Kidney glomerular epithelial cell (primary cell): ENCODE measurements around the gene ERICH3.

Experiments
- DNase-seq: peaks from one replicate; lab custom pipeline; 2025; lab: John Stamatoyannopoulos, UW

The ERICH3 gene

GRCh38 chr1:74591949-74592348, 81.6 kb downstream of the ERICH3 start:
- DNase-seq, result no peak

GRCh38 chr1:74590288-74590687, 83.3 kb downstream of the ERICH3 start:
- no peak for DNase-seq

GRCh38 chr1:74587888-74588287, 85.7 kb downstream of the ERICH3 start:
- DNase-seq, result no peak

DNA sequence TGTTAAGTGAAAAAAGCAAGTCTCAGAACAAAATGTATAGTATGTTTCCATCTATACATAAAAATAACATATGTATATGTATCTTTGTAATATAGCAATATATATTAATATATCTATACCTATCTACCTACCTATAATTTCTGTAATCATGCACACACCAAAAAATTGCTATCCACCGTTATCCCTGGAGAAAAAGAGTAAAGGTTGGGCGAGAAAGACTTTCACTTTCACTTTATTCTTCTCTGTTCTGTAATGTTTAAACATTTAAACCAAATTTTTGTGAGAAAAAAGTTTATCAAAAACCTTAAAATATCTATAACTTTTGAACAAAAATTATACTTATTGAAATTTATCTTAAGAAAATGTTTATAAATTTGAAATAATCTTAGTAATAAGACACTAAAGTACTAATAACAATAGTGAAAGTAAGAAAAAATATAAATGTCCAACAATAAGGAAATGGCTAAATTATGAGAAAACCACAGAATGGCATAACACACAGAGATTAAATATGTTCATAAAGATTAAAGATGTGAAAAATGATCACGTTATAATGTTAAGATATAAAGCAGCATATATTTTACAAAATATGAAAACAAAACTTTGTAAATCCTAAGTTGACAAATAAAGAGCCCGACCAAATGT, 87.2 kb downstream of the ERICH3 start:
- no peak for DNase-seq

DNA sequence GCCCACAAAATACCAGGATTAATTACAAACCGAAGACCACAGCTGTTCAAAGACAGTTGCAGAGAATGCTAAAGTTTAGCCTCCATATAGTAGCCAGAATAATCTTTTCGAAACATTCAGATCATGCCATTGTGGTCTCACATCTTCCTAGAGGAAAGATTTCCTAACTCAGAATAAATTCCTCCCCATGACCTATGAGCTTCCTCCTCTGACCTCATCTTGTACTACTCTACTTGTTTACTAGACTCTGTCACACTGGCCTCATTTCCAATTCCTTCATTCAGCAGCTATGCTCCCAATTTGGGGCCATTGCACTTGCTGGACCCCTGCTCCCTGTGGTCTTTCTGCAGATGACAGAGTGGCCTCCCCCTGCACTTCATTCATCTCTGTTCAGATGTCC, 89.4 kb downstream of the ERICH3 start:
- no peak for DNase-seq

GRCh38 chr1:74583397-74583796, 90.2 kb downstream of the ERICH3 start:
- no peak for DNase-seq

DNA sequence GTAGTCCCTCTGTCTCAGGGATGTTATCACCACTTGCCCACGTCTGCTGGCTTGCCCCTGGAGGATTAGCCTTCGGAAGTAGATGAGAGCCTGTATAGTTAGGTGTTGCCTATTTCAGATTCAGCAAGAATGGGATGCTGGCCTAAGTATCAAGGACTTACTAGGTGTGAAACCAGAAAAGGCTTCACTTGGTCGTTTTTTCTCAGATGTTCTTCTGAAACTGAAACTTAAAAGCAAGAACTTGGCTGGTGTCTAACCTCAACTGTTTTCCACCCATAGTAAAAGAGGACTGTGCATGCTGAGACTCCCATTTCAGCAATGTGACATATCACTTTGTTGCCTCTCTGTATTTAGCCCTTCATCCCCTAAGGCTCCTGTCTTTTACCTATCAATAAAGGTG, 94.2 kb downstream of the ERICH3 start:
- DNase-seq, result no peak

- DNase-seq, result no peak
Measured at GRCh38 chr1:74578101-74578500, 95.5 kb downstream of the ERICH3 start.

- no peak for DNase-seq
Measured at GRCh38 chr1:74571891-74572290, 101.7 kb downstream of the ERICH3 start.

DNA sequence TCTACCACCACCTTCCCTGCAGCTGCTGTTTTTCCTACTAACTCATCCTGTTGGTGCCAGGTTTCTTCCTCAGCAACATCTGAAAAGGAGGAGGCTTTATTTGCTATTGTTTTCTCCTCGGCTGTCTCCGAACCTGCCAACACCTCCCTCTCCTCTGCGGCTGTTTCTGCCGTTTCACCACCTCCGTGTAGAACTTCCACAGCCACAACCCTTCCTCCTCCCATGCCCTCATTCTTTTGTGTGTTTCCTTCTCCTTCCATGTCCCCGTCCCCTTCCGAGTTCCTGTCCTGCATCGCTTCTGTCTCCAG, 102.1 kb downstream of the ERICH3 start:
- no peak for DNase-seq

- DNase-seq, result no peak
Measured at GRCh38 chr1:74570797-74571492, 102.6 kb downstream of the ERICH3 start.

- no peak for DNase-seq
Measured at GRCh38 chr1:74549932-74550331, 123.7 kb downstream of the ERICH3 start.

GRCh38 chr1:74548961-74549750, 124.4 kb downstream of the ERICH3 start:
- DNase-seq, result no peak

DNA sequence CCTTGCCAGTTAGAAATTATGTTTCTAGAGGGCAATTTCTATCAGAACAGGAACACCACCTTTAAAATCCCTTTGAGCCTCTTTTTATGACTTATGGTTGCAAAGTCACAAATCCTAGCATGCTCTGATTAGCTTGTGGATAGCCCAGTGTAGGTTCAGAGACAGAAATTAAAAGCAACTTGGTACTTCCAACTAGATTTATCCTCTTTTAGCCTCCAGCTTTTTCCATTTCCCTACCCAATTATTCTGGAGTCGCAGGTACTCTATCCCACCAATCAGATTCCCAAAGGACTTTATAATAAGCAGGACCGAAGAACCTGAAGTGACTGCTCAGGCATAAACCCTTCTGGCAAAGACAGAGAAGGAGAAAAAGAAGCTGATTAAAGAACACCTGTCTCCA, 127.8 kb downstream of the ERICH3 start:
- DNase-seq, result no peak

DNA sequence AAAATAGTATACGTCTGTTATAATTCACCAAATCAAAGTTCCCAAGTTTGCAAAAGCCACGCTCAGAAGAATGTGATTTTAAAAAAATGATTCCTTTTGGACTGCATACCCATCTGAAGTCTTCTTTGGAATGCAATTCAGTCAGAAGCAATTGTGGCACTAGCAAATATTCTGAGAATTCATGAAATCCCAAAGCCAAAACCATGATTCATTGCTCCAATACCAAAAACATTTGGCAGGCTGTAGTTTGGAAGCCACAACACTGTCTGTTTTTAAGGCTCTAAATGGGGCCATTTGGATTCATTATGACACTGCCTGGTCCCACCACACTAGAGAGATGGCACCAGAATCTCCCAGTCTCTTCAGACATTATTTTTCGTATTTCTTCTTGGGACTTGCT, 139.4 kb downstream of the ERICH3 start:
- no peak for DNase-seq

GRCh38 chr1:74531796-74532195, 141.8 kb downstream of the ERICH3 start:
- no peak for DNase-seq

DNA sequence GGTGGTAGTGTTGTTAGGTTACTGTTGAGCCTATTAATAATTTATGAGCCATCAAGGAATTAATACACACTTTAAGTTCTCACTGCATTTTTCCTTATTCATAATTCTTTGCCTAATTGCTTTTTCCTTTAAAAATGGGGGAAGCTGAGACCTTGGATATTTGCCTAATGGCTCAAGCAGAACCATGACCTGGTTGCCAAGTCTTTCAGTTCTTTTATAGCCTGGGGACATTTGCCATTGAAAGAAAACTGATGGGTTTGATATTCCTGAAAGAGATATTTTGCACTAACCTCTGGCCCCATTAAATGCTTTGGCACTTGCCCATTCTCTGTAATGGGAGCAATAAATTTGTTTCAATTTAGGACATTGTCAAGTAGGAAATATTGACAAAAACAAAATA, 142.7 kb downstream of the ERICH3 start:
- DNase-seq, result no peak

- no peak for DNase-seq
Measured at GRCh38 chr1:74528123-74528522, 145.5 kb downstream of the ERICH3 start.

DNA sequence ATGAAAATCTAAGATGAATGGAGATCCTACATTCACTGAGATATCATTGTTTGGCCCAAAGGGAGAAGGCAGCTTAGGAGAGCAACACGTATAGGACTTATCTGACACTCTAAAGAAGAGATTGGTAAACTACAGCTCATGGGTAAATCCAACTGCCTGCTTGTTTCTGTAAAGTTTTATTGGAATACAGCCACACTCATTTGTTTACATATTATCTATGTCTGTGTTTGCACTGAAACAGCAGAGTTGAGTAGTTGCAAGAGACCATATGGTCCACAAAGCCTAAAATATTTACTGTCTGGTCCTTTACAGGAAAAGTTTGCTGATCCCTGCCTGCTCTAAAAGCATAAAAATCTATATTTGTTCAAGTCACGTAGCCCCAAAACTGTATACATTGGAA, 146.9 kb downstream of the ERICH3 start:
- no peak for DNase-seq

DNA sequence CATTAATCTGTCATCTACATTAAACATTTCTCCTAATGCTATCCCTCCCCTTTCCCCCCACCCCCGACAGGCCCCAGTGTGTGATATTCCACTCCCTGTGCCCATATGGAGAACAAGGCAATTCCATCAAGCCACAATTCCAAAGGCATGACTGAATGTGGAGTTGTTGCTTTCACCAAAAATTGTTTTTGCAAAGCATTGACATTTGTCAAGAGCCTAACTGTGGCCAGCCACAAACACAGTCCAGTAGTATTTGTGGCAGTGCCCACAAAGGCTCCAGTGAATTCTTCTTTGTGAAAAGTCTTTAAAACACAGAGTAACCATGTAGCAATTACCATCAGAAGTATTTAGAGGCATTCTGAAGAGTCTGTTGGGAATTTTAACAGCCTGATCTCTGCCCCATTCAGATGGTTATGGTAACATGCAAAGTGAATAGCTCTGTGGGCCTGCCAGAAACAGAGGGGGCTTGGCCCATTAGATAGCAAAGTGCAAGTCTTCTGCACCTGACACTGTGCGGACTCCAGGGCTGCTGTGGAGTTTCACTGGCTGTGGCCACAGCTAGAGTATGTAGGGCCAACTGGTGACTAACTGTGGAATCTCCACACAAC, 149.6 kb downstream of the ERICH3 start:
- DNase-seq, result no peak

DNA sequence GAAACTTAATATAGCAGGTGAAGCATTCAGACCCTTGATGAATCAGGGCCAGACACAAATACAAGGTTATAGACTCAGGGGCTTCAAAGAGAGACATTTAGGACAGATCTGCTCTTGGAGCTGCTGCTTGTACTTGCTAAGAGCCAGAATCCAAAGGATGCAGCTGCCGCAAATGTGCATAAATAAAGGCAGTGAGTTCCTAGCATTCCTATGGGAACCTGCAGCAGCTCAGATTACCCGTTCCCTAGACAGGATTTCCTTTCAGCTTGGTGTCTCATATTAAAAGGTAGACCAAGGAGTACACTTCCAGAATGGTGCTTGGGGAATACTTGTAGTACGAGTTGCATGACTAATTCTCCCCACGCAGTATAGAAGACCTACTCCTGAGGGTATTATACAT, 151.4 kb downstream of the ERICH3 start:
- DNase-seq, result peak; percentile 23
